IPS-18c (cell line): ENCODE data around the gene RAB3IP.
"Not testable (repeated sequence)": the region's sequence is repeated elsewhere in the genome, so short reads cannot be mapped to it uniquely, and the experiment has no call there.

Experiments used
- H3K4me3 ChIP-seq: 2 replicates; pipeline ENCODE4 v1.7.0; 2013; ENCODE audit warnings: low read depth, mild to moderate bottlenecking, low read length, moderate library complexity; ENCODE audit not compliant: insufficient read depth
- H3K9me3 ChIP-seq: one replicate; pipeline ENCODE4 v1.6.1; 2013; ENCODE audit warnings: mild to moderate bottlenecking, low read length, moderate library complexity; ENCODE audit not compliant: control insufficient read depth, insufficient read depth

Gene RAB3IP

GRCh38 chr12:69851976-69852375 lies 113.3 kb downstream of the RAB3IP start:
- Histone ChIP-seq H3K9me3 (no peaks in the 10 kb centered on the region), H3K4me3 (no peak overlapping the region)

- H3K4me3 ChIP-seq, H3K9me3 ChIP-seq: not testable (repeated sequence)
Observed at GRCh38 chr12:69853176-69853961, 114.7 kb downstream of the RAB3IP start.

GRCh38 chr12:69866698-69867097 lies 128.0 kb downstream of the RAB3IP start:
- no peaks in the 10 kb centered on the region for H3K9me3 ChIP-seq

DNA sequence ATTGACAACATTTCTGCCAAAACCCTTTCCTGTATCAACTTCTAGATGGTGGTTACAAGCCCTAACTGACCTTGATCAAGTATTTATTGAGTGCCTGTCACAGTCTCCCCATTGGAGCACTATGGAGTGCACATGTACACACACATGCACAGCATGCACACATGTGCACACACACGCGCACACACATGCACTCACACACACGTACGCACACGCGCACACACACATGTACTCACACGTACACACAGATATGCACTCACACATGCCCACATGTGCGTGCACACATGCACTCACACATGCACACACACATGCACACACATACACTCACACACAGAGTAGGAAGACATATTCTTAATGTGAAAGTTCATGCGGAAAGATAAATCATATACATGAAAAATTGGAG lies 130.0 kb downstream of the RAB3IP start:
- Histone ChIP-seq H3K4me3 (no peak overlapping the region), H3K9me3 (no peaks in the 10 kb centered on the region)

More at GRCh38 chr12:69866698-69867097, 128.0 kb downstream of the RAB3IP start:
- no peak overlapping the region for H3K4me3 ChIP-seq

- H3K9me3 ChIP-seq = peaks cover 4% of the 10 kb centered on the region
- no peak overlapping the region for H3K4me3 ChIP-seq
Observed at GRCh38 chr12:69872804-69873203, 134.1 kb downstream of the RAB3IP start.
